HepG2 (cell line): Measurements from ENCODE around the gene GMNN. TPM values are rescaled to one million over a fixed set of nuclear protein-coding genes. Genes with fewer than 3 reads are reported as not detected.

Experiments
- ARID2 ChIP-seq: sonication (generic); formaldehyde crosslinking; IDR thresholded peaks from 2 replicates; pipeline ENCODE4 v1.8.1; 2022; ENCODE audit warnings: mild to moderate bottlenecking, missing genetic modification reagents, borderline replicate concordance
- CBX2 ChIP-seq, 2 experiments: fragments of 200-600 bp in 1 of 2; sonication (generic); formaldehyde crosslinking in 1 of 2; IDR thresholded peaks; 2 replicates each; pipeline versions ENCODE4 v1.7.0 to v1.8.1; 2018 to 2022; ENCODE audit warnings: low read depth in 2 of 2, low read length in 1 of 2, mild to moderate bottlenecking in 1 of 2, missing genetic modification reagents in 1 of 2
- KDM4B ChIP-seq: sonication (generic); formaldehyde crosslinking; IDR thresholded peaks from 2 replicates; pipeline ENCODE4 v1.4.0; 2020; ENCODE audit warnings: missing genetic modification reagents
- KLF6 ChIP-seq: IDR thresholded peaks from 2 replicates; pipeline ENCODE4 v1.8.0; 2016; ENCODE audit warnings: missing biosample characterization, missing genetic modification reagents
- MEIS1 ChIP-seq: sonication (generic); formaldehyde crosslinking; IDR thresholded peaks from 2 replicates; pipeline ENCODE4 v1.9.0; 2021; ENCODE audit warnings: mild to moderate bottlenecking, missing genetic modification reagents, moderate library complexity, borderline replicate concordance
- MTF2 ChIP-seq: sonication (generic); formaldehyde crosslinking; IDR thresholded peaks from 2 replicates; pipeline ENCODE4 v1.5.0; 2020; ENCODE audit warnings: missing genetic modification reagents, borderline replicate concordance
- RFXAP ChIP-seq: sonication (generic); formaldehyde crosslinking; IDR thresholded peaks from 2 replicates; pipeline ENCODE4 v1.4.0; 2020; ENCODE audit warnings: missing genetic modification reagents, borderline replicate concordance
- SKI ChIP-seq: fragments of 450-650 bp; IDR thresholded peaks from one replicate; pipeline ENCODE4 v1.6.1; 2018; ENCODE audit warnings: mild to moderate bottlenecking; ENCODE audit not compliant: partially characterized antibody
- ZFP82 ChIP-seq: sonication (generic); formaldehyde crosslinking; IDR thresholded peaks from 2 replicates; pipeline ENCODE4 v1.5.1; 2020; ENCODE audit warnings: mild to moderate bottlenecking, missing genetic modification reagents, borderline replicate concordance
- ZNF124 ChIP-seq: sonication (generic); formaldehyde crosslinking; IDR thresholded peaks from 2 replicates; pipeline ENCODE4 v1.4.0; 2020; ENCODE audit warnings: missing genetic modification reagents
- ZNF263 ChIP-seq: sonication (generic); formaldehyde crosslinking; IDR thresholded peaks from 2 replicates; pipeline ENCODE4 v1.4.0; 2020; ENCODE audit warnings: missing genetic modification reagents
- ZNF678 ChIP-seq: sonication (generic); formaldehyde crosslinking; IDR thresholded peaks from 2 replicates; pipeline ENCODE4 v1.4.0; 2020; ENCODE audit warnings: mild to moderate bottlenecking, missing genetic modification reagents
- ZNF777 ChIP-seq: sonication (generic); formaldehyde crosslinking; IDR thresholded peaks from 2 replicates; pipeline ENCODE4 v1.4.0; 2020; ENCODE audit warnings: missing genetic modification reagents
- polyA plus RNA-seq, 8 experiments: library from polyadenylated mRNA; depleted of rRNA in 3 of 8; stranded (reverse) in 7 of 8; unstranded in 1 of 8; fragments of >200 nt; fragmentation: Illumina TruSeq in 4 of 8; extraction: Trizol in 4 of 8; gene quantifications; 2 replicates each; pipeline versions ENCODE4 v1.2.1 to v1.2.3, GENCODE V29; 2011 to 2016; ENCODE audit warnings: low read depth in 4 of 8, missing spikeins in 1 of 8, mixed read lengths in 1 of 8; ENCODE audit not compliant: insufficient read depth in 1 of 8
- total RNA-seq, 5 experiments: library from RNA; depleted of rRNA; stranded (reverse); fragments of >200 nt; fragmentation: Illumina TruSeq; extraction: Trizol; gene quantifications; 2 replicates each; pipeline ENCODE4 v1.2.3, GENCODE V29; 2016; ENCODE audit warnings: low read depth in 1 of 5
- TF ChIP-seq, protein P1 (sequence below): sonication (generic); formaldehyde crosslinking; IDR thresholded peaks from 2 replicates; pipeline ENCODE4 v1.4.0; 2020; ENCODE audit warnings: mild to moderate bottlenecking, missing genetic modification reagents
- TF ChIP-seq, protein P2 (sequence below): sonication (generic); formaldehyde crosslinking; IDR thresholded peaks from 2 replicates; pipeline ENCODE4 v1.4.0; 2020; ENCODE audit warnings: missing genetic modification reagents
- TF ChIP-seq, protein P3 (sequence below): IDR thresholded peaks from 2 replicates; pipeline ENCODE4 v1.6.1; 2016; ENCODE audit warnings: control low read depth
- TF ChIP-seq, protein P4 (sequence below): sonication (generic); formaldehyde crosslinking; IDR thresholded peaks from 2 replicates; pipeline ENCODE4 v1.4.0; 2020; ENCODE audit warnings: missing genetic modification reagents
- TF ChIP-seq, protein P5 (sequence below): sonication (generic); formaldehyde crosslinking; IDR thresholded peaks from 2 replicates; pipeline ENCODE4 v1.5.0; 2020; ENCODE audit warnings: missing genetic modification reagents, mild to moderate bottlenecking, borderline replicate concordance
- TF ChIP-seq, protein P6 (sequence below): sonication (generic); formaldehyde crosslinking; IDR thresholded peaks from 2 replicates; pipeline ENCODE4 v1.8.1; 2023; ENCODE audit warnings: mild to moderate bottlenecking, missing genetic modification reagents
- TF ChIP-seq, protein P7 (sequence below): IDR thresholded peaks from 2 replicates; pipeline ENCODE4 v1.6.1; 2012; ENCODE audit warnings: low read depth, low read length, improper control_type of control experiment

GMNN gene
- total and polyA plus RNA-seq, 2 of the 13 experiments (the other 11 are each of a cell fraction or from before 2014, with no cell fraction given) = 61.8 to 154 TPM

DNA sequence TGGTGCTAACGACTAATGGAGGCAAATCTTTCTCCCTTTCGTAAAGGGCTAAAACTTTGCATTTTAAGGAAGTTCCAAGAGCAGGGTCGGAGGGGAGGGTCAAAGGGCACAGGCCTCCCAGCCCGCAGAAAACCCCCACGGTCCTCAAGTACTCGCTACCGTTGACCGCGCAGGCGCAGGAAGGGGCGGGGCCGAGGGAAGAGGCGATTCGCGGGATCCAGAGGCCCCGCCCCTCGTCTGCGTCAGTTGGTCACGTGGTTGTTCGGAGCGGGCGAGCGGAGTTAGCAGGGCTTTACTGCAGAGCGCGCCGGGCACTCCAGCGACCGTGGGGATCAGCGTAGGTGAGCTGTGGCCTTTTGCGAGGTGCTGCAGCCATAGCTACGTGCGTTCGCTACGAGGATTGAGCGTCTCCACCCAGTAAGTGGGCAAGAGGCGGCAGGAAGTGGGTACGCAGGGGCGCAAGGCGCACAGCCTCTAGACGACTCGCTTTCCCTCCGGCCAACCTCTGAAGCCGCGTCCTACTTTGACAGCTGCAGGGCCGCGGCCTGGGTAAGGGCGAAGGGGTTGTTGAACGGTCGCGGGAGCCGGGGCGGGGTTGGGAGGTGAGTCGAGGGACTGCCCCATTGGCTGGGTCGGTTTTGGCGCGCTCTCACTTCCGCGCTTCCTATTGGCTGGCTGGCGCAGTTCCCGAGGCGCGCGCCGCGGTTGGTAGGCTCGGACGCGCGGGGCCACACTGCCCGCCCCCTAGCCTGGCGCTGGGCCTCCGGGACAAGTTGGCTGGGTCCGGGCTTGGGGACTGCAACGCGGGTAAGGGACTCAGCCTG lies at the start of gene GMNN (continued):
- peak; percentile 50 for TF ChIP-seq ZNF777 (CRISPR knock-in tag)
- peak; percentile 50 for TF ChIP-seq ZNF124 (CRISPR knock-in tag)
- TF ChIP-seq, protein P1, sequence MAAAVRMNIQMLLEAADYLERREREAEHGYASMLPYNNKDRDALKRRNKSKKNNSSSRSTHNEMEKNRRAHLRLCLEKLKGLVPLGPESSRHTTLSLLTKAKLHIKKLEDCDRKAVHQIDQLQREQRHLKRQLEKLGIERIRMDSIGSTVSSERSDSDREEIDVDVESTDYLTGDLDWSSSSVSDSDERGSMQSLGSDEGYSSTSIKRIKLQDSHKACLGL (CRISPR knock-in tag) = peak; percentile 96
- no peak for TF ChIP-seq CBX2 (IDR thresholded peaks at IDR 0.05; ENCODE audit: low read depth, low read length)
- no peak for TF ChIP-seq CBX2 (CRISPR knock-in tag; IDR thresholded peaks at IDR 0.05; ENCODE audit: low read depth)
- TF ChIP-seq ZNF263 = peak; percentile 51
- TF ChIP-seq, protein P2, sequence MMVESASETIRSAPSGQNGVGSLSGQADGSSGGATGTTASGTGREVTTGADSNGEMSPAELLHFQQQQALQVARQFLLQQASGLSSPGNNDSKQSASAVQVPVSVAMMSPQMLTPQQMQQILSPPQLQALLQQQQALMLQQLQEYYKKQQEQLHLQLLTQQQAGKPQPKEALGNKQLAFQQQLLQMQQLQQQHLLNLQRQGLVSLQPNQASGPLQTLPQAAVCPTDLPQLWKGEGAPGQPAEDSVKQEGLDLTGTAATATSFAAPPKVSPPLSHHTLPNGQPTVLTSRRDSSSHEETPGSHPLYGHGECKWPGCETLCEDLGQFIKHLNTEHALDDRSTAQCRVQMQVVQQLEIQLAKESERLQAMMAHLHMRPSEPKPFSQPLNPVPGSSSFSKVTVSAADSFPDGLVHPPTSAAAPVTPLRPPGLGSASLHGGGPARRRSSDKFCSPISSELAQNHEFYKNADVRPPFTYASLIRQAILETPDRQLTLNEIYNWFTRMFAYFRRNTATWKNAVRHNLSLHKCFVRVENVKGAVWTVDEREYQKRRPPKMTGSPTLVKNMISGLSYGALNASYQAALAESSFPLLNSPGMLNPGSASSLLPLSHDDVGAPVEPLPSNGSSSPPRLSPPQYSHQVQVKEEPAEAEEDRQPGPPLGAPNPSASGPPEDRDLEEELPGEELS = peak; percentile 44; the same call in 1 of the 2 replicates
- TF ChIP-seq ZFP82 = no peak; the same call in 1 of the 2 replicates
- TF ChIP-seq, protein P3, sequence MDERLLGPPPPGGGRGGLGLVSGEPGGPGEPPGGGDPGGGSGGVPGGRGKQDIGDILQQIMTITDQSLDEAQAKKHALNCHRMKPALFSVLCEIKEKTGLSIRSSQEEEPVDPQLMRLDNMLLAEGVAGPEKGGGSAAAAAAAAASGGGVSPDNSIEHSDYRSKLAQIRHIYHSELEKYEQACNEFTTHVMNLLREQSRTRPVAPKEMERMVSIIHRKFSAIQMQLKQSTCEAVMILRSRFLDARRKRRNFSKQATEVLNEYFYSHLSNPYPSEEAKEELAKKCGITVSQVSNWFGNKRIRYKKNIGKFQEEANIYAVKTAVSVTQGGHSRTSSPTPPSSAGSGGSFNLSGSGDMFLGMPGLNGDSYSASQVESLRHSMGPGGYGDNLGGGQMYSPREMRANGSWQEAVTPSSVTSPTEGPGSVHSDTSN (CRISPR knock-in tag) = no peak
- peak; percentile 1 for TF ChIP-seq SKI
- TF ChIP-seq, protein P4, sequence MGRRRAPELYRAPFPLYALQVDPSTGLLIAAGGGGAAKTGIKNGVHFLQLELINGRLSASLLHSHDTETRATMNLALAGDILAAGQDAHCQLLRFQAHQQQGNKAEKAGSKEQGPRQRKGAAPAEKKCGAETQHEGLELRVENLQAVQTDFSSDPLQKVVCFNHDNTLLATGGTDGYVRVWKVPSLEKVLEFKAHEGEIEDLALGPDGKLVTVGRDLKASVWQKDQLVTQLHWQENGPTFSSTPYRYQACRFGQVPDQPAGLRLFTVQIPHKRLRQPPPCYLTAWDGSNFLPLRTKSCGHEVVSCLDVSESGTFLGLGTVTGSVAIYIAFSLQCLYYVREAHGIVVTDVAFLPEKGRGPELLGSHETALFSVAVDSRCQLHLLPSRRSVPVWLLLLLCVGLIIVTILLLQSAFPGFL = peak; percentile 93; the same call in 1 of the 2 replicates
- TF ChIP-seq, protein P5, sequence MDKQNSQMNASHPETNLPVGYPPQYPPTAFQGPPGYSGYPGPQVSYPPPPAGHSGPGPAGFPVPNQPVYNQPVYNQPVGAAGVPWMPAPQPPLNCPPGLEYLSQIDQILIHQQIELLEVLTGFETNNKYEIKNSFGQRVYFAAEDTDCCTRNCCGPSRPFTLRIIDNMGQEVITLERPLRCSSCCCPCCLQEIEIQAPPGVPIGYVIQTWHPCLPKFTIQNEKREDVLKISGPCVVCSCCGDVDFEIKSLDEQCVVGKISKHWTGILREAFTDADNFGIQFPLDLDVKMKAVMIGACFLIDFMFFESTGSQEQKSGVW (CRISPR knock-in tag) = no peak
- TF ChIP-seq ARID2 (CRISPR knock-in tag) = peak; percentile 97
- TF ChIP-seq KDM4B (CRISPR knock-in tag) = 0 out of 2 replicates have a peak, but pooled peaks have one; percentile 52
- TF ChIP-seq KLF6 (CRISPR knock-in tag) = no peak; the same call in 1 of the 2 replicates
- peak; percentile 73 for TF ChIP-seq RFXAP (CRISPR knock-in tag)
- peak; percentile 96 for TF ChIP-seq ZNF678
- TF ChIP-seq MTF2 (CRISPR knock-in tag) = 0 out of 2 replicates have a peak, but pooled peaks have one; percentile 94
- TF ChIP-seq MEIS1 = peak; percentile 48; the same call in 1 of the 2 replicates
- TF ChIP-seq, protein P6, sequence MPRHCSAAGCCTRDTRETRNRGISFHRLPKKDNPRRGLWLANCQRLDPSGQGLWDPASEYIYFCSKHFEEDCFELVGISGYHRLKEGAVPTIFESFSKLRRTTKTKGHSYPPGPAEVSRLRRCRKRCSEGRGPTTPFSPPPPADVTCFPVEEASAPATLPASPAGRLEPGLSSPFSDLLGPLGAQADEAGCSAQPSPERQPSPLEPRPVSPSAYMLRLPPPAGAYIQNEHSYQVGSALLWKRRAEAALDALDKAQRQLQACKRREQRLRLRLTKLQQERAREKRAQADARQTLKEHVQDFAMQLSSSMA (CRISPR knock-in tag) = peak; percentile 96
- TF ChIP-seq, protein P7, sequence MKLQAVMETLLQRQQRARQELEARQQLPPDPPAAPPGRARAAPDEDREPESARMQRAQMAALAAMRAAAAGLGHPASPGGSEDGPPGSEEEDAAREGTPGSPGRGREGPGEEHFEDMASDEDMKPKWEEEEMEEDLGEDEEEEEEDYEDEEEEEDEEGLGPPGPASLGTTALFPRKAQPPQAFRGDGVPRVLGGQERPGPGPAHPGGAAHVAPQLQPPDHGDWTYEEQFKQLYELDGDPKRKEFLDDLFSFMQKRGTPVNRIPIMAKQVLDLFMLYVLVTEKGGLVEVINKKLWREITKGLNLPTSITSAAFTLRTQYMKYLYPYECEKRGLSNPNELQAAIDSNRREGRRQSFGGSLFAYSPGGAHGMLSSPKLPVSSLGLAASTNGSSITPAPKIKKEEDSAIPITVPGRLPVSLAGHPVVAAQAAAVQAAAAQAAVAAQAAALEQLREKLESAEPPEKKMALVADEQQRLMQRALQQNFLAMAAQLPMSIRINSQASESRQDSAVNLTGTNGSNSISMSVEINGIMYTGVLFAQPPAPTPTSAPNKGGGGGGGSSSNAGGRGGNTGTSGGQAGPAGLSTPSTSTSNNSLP = no peak; the same call in 1 of the 2 replicates
